ENCODE measurements around the gene ACBD5. TPM values are rescaled to one million over a fixed set of nuclear protein-coding genes. Genes with fewer than 3 reads are reported as not detected.

Gene ACBD5
- total RNA-seq, 1 donor, result 26.8 TPM

DNA sequence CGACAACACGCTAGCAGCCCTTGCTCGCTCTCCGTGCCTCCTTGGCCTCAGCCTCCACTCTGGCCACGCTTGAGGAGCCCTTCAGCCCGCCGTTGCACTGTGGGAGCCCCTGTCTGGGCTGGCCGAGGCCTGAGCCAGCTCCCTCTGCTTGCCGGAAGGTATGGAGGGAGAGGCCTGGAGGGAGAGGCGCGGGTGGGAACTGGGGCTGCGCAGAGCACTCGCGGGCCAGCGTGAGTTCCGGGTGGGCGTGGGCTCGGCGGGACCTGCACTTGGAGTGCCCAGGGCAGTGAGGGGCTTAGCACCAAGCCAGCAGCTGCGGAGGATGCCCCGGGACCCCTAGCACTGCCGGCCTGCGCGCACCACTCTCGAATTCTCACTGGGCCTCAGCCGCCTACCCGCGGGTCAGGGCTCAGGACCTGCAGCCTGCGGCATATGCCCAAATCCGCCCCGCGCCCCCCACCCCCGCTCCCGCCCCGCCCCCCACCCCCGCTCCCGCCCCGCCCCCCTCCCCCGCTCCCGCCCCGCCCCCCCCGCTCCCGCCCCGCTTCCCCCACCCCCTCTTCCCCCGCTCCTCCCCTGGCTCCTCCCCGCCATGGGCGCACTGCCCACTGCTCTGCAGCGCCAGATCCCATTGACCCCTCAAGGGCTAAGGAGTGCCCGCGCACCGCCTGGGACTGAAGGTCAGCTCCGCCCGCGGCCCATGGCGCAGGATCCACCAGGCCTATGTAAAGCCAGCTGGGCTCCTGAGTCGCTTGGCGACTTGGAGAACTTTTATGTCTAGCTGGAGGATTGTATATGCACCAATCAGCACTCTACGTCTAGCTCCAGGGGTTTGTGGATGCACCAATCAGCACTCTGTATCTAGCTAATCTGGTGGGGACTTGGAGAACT, 15.9 kb upstream of the ACBD5 start:
- DNase-seq (ENCODE audit: low read depth), result no peak
- H3K4me3 ChIP-seq (ENCODE audit: low read depth, low read length), result no peak overlapping the region
- TF ChIP-seq, protein P1, sequence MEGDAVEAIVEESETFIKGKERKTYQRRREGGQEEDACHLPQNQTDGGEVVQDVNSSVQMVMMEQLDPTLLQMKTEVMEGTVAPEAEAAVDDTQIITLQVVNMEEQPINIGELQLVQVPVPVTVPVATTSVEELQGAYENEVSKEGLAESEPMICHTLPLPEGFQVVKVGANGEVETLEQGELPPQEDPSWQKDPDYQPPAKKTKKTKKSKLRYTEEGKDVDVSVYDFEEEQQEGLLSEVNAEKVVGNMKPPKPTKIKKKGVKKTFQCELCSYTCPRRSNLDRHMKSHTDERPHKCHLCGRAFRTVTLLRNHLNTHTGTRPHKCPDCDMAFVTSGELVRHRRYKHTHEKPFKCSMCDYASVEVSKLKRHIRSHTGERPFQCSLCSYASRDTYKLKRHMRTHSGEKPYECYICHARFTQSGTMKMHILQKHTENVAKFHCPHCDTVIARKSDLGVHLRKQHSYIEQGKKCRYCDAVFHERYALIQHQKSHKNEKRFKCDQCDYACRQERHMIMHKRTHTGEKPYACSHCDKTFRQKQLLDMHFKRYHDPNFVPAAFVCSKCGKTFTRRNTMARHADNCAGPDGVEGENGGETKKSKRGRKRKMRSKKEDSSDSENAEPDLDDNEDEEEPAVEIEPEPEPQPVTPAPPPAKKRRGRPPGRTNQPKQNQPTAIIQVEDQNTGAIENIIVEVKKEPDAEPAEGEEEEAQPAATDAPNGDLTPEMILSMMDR (IDR thresholded peaks at IDR 0.05; ENCODE audit: insufficient read depth, low read length), result no peak

GRCh38 chr10:27253576-27253975, 13.0 kb upstream of the ACBD5 start:
- TF ChIP-seq, protein P1 (IDR thresholded peaks at IDR 0.05; ENCODE audit: insufficient read depth, low read length), result no peak
- no peak for DNase-seq (ENCODE audit: low read depth)
- H3K4me3 ChIP-seq (ENCODE audit: low read depth, low read length), result no peak overlapping the region

DNA sequence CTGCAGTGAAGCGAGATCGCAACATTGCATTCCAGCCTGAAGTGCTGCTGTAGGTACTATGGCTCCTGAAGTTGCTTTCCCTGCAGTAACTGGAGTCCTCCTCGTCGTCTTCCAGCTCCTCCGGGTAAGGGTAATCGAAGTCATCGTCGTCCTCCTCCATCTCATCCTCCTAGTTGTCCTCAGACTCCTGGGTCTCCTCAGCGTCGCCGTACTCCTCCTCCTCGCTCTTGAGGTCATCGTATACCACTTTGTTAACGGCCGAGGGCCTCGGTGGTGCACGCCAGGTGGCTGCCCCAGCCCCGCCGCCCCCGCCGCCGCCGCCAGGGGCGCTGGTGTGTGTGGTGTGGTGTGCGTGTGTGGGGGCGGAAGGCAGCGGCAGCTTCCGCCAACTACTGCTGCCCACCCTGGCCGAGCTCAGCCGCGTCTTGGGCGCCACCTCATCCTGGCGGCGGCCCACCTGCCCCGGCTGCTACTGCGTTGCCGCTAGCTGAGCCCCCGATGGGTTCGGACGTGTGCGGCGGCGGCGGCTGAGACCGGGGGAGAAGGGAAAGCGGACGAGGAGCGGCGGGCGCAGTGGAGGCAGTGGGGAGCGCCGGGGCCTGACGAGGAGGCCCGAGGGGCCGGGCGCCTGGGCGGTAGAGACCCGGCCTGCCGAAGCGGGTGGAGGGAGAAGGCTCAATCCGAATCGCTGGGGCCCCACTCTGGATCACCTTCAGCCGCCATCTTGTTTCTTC, 11.8 kb upstream of the ACBD5 start:
- TF ChIP-seq, protein P1 (IDR thresholded peaks at IDR 0.05; ENCODE audit: insufficient read depth, low read length), result peak; percentile 37
- peak; percentile 35 for DNase-seq (ENCODE audit: low read depth)

GRCh38 chr10:27251554-27251953, 11.0 kb upstream of the ACBD5 start:
- TF ChIP-seq, protein P1 (IDR thresholded peaks at IDR 0.05; ENCODE audit: insufficient read depth, low read length), result no peak
- H3K4me3 ChIP-seq (ENCODE audit: low read depth, low read length), result no peak overlapping the region
- no peak for DNase-seq (ENCODE audit: low read depth)

More for the DNA sequence above, 11.8 kb upstream of the ACBD5 start:
- peak overlapping the region; percentile 55 for H3K4me3 ChIP-seq (ENCODE audit: low read depth, low read length)

GRCh38 chr10:27248215-27248614, 7.6 kb upstream of the ACBD5 start:
- no peak overlapping the region for H3K4me3 ChIP-seq (ENCODE audit: low read depth, low read length)
- no peak for DNase-seq (ENCODE audit: low read depth)
- TF ChIP-seq, protein P1 (IDR thresholded peaks at IDR 0.05; ENCODE audit: insufficient read depth, low read length), result no peak

DNA sequence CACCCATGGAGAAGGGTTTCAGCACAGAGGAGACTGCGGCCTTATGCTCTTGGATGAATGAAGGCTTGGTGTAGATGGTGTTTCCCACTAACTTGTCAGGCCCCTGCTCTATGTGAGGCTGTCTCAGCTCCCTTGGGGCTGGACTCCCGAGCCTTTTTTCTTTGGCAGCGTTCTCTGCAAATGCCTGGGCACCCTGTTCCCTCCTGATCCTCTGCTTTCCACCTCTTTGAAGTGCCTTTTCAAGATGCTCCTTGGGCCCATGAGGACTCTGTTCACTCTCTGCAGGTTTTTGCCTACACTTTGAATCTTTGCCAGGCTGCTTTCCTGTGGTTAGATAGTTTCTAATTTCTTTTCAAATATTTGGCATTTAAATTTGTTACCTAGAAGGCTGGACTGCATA, 6.8 kb upstream of the ACBD5 start:
- H3K4me3 ChIP-seq (ENCODE audit: low read depth, low read length), result no peak overlapping the region
- DNase-seq (ENCODE audit: low read depth), result no peak
- TF ChIP-seq, protein P1 (IDR thresholded peaks at IDR 0.05; ENCODE audit: insufficient read depth, low read length), result no peak

All from fibroblast of the aortic adventitia (primary cell).